OCI-LY1 (cell line): Measurements from ENCODE around the gene IFI44L.

Experiments used
- H2AFZ ChIP-seq: fragments of 200-600 bp; sonication (generic), shearing (Covaris generic); 2 replicates; pipeline ENCODE4 v1.6.0; 2014; ENCODE audit warnings: antibody characterized with exemption, mild to moderate bottlenecking, low read length
- H3F3A ChIP-seq: fragments of 200-600 bp; sonication (generic), shearing (Covaris generic); 2 replicates; pipeline ENCODE4 v1.6.0; 2014; ENCODE audit warnings: mild to moderate bottlenecking, antibody characterized with exemption, low read length, moderate library complexity; ENCODE audit not compliant: insufficient read depth
- H3K27ac ChIP-seq: fragments of 200-600 bp; sonication (generic); 2 replicates; pipeline ENCODE4 v1.5.1; 2014; ENCODE audit warnings: low read length, mixed run types, mild to moderate bottlenecking, low read depth; ENCODE audit not compliant: poor library complexity, severe bottlenecking
- H3K27me3 ChIP-seq: fragments of 200-600 bp; sonication (generic); 2 replicates; pipeline ENCODE4 v1.6.0; 2014; ENCODE audit warnings: antibody characterized with exemption, mild to moderate bottlenecking, low read length, moderate library complexity; ENCODE audit not compliant: insufficient read depth
- H3K36me3 ChIP-seq: fragments of 200-600 bp; sonication (generic); 2 replicates; pipeline ENCODE4 v1.6.1; 2014; ENCODE audit warnings: mild to moderate bottlenecking, antibody characterized with exemption, low read length, moderate library complexity, mixed read lengths; ENCODE audit not compliant: insufficient read depth
- H3K4me1 ChIP-seq: fragments of 200-600 bp; sonication (generic); 2 replicates; pipeline ENCODE4 v1.5.1; 2014; ENCODE audit warnings: mild to moderate bottlenecking, low read length, moderate library complexity; ENCODE audit not compliant: insufficient read depth, severe bottlenecking
- H3K4me2 ChIP-seq: fragments of 200-600 bp; sonication (generic), shearing (Covaris generic); 2 replicates; pipeline ENCODE4 v1.6.1; 2014; ENCODE audit warnings: low read length
- H3K4me3 ChIP-seq: fragments of 200-600 bp; sonication (generic); 2 replicates; pipeline ENCODE4 v1.5.1; 2014; ENCODE audit warnings: low read length, low read depth, mild to moderate bottlenecking, mixed read lengths; ENCODE audit not compliant: poor library complexity, severe bottlenecking
- H3K79me2 ChIP-seq: fragments of 200-600 bp; shearing (Covaris generic); 2 replicates; pipeline ENCODE4 v1.6.1; 2016; ENCODE audit warnings: mixed run types, low read length, mixed read lengths; ENCODE audit not compliant: insufficient read depth
- H3K9ac ChIP-seq: fragments of 200-600 bp; sonication (generic), shearing (Covaris generic); 2 replicates; pipeline ENCODE4 v1.6.1; 2014; ENCODE audit warnings: mild to moderate bottlenecking, low read length, mixed read lengths
- H3K9me2 ChIP-seq: fragments of 200-600 bp; sonication (generic), shearing (Covaris generic); 2 replicates; pipeline ENCODE4 v1.6.1; 2014; ENCODE audit warnings: low read depth, mild to moderate bottlenecking, low read length, mixed read lengths
- H3K9me3 ChIP-seq: fragments of 200-600 bp; shearing (Covaris generic); 2 replicates; pipeline ENCODE4 v1.6.1; 2014; ENCODE audit warnings: low read length, mixed read lengths
- H4K20me1 ChIP-seq: fragments of 200-600 bp; sonication (generic), shearing (Covaris generic); 2 replicates; pipeline ENCODE4 v1.6.0; 2016; ENCODE audit warnings: mild to moderate bottlenecking, low read length; ENCODE audit not compliant: insufficient read depth
- CTCF ChIP-seq: fragments of 200-600 bp; sonication (generic), shearing (Covaris generic); IDR thresholded peaks from 2 replicates; pipeline ENCODE4 v1.5.1; 2017; ENCODE audit warnings: mild to moderate bottlenecking, antibody characterized with exemption, low read length, moderate library complexity, mixed read lengths
- EZH2 ChIP-seq: fragments of 200-600 bp; sonication (generic), shearing (Covaris generic); IDR thresholded peaks from 2 replicates; pipeline ENCODE4 v1.8.0; 2017; ENCODE audit warnings: borderline replicate concordance, mixed run types, mild to moderate bottlenecking, antibody characterized with exemption, low read length, moderate library complexity, mixed read lengths

Gene IFI44L

GRCh38 chr1:78651241-78651640, 31.0 kb downstream of the IFI44L start:
- Histone ChIP-seq H4K20me1 (no peaks in the 10 kb centered on the region), H3K36me3 (no peaks in the 10 kb centered on the region), H3K79me2 (no peaks in the 10 kb centered on the region), H3K9ac (no peak overlapping the region), H3F3A (no peaks in the 10 kb centered on the region), H3K27ac (no peak overlapping the region), H3K4me3 (no peak overlapping the region), H3K9me3 (no peaks in the 10 kb centered on the region), H3K9me2 (no peaks in the 10 kb centered on the region), H2AFZ (no peak overlapping the region), H3K27me3 (no peaks in the 10 kb centered on the region), H3K4me1 (no peaks in the 10 kb centered on the region), H3K4me2 (no peak overlapping the region)
- TF ChIP-seq CTCF (no peak), EZH2 (no peak)

DNA sequence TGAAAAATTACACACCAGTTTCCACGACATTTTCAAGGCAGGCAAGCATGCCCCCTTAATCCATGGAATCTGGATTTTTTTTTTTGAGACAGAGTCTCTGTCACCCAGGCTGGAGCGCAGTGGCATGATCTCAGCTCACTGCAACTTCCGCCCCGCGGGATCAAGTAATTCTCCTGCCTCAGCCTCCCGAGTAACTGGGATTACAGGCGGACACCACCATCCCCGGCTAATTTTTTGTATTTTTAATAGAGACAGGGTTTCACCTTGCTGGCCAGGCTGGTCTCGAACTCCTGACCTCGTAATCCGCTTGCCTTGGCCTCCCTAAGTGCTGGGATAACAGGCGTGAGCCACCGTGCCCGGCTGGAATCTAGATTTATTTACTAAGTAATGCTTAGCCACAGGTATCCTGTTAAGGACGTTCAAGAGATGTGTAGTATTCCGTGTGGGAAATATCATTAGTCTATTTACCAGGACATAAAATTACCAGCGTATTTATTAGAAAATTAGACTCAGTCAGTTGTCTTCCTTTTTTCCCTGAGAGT, 31.8 kb downstream of the IFI44L start:
- no peak overlapping the region for H3K4me2 ChIP-seq
- no peaks in the 10 kb centered on the region for H4K20me1 ChIP-seq
- no peak overlapping the region for H3K4me3 ChIP-seq
- no peak overlapping the region for H3K27ac ChIP-seq
- TF ChIP-seq CTCF (no peak), EZH2 (no peak)
- no peaks in the 10 kb centered on the region for H3K79me2 ChIP-seq
- H3K4me1 ChIP-seq: no peaks in the 10 kb centered on the region
- no peaks in the 10 kb centered on the region for H3F3A ChIP-seq
- no peaks in the 10 kb centered on the region for H3K36me3 ChIP-seq
- H3K9ac ChIP-seq: no peak overlapping the region
- H2AFZ ChIP-seq: no peak overlapping the region
- H3K27me3 ChIP-seq: no peaks in the 10 kb centered on the region
- no peaks in the 10 kb centered on the region for H3K9me3 ChIP-seq
- H3K9me2 ChIP-seq: no peaks in the 10 kb centered on the region

DNA sequence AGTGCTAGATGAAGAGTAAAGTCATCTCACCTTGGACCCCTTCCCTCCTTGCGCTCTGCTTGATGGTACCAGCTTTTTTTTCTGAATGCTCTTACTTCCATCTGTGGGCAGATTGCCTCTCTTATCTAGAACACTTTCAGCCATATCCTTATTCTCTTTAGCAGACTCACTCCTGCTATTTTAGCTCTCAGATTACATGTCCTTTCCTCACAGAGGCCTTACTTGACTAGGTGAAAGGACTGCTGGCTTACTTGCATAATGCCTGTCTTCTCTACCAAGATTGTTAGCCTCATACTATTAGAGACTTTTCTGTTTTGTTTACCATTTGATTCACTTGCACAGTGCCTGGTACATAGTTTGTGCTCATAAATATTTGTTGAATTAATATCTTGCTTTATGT, 38.7 kb downstream of the IFI44L start:
- no peak overlapping the region for H3K9ac ChIP-seq
- H3F3A ChIP-seq: no peaks in the 10 kb centered on the region
- H3K4me3 ChIP-seq: no peak overlapping the region
- H4K20me1 ChIP-seq: no peaks in the 10 kb centered on the region
- H3K27ac ChIP-seq: no peak overlapping the region
- no peaks in the 10 kb centered on the region for H3K4me1 ChIP-seq
- no peaks in the 10 kb centered on the region for H3K27me3 ChIP-seq
- TF ChIP-seq CTCF (no peak), EZH2 (no peak)
- H3K4me2 ChIP-seq: no peak overlapping the region
- no peaks in the 10 kb centered on the region for H3K9me2 ChIP-seq
- H3K36me3 ChIP-seq: no peaks in the 10 kb centered on the region
- no peak overlapping the region for H2AFZ ChIP-seq
- no peaks in the 10 kb centered on the region for H3K9me3 ChIP-seq
- no peaks in the 10 kb centered on the region for H3K79me2 ChIP-seq
